Measurements from ENCODE around the gene CAMKMT. TPM values are rescaled to one million over a fixed set of nuclear protein-coding genes. Genes with fewer than 3 reads are reported as not detected.

Gene CAMKMT
- total RNA-seq, 2 experiments from 2014 or later: 12.1 to 14.1 TPM

- intact Hi-C loops (cut with micrococcal nuclease): no loop called here
- peaks cover 3% of the 10 kb centered on the region for H3K27me3 Mint-ChIP-seq
- CTCF ChIA-PET: no interaction called here
- DNase-seq (no peak), ATAC-seq (no peak)
- no peaks in the 10 kb centered on the region for H3K36me3 Mint-ChIP-seq (ENCODE audit: low read depth)
- H3K4me3 Mint-ChIP-seq: no peak overlapping the region
- TF ChIP-seq CTCF (IDR thresholded peaks at IDR 0.05): no peak
- no peaks in the 10 kb centered on the region for H3K9me3 Mint-ChIP-seq
- H3K4me1 Mint-ChIP-seq (ENCODE audit: low read depth): peaks cover 5% of the 10 kb centered on the region
- POLR2A ChIA-PET: no interaction called here
- no peak overlapping the region for H3K27ac Mint-ChIP-seq
Observed at GRCh38 chr2:44772669-44773378, 411.1 kb downstream of the CAMKMT start.

GRCh38 chr2:44774826-44775492 lies 413.2 kb downstream of the CAMKMT start:
- ChIA-PET CTCF (no interaction called here), POLR2A (no interaction called here)
- Mint-ChIP-seq H3K9me3 (no peaks in the 10 kb centered on the region), H3K27me3 (no peaks in the 10 kb centered on the region), H3K4me3 (no peak overlapping the region), H3K27ac (no peak overlapping the region), H3K4me1 (ENCODE audit: low read depth) (peaks cover 10% of the 10 kb centered on the region), H3K36me3 (ENCODE audit: low read depth) (peaks cover 7% of the 10 kb centered on the region)
- TF ChIP-seq CTCF (IDR thresholded peaks at IDR 0.05): no peak
- intact Hi-C loops (cut with micrococcal nuclease): no loop called here
- DNase-seq (no peak), ATAC-seq (no peak)

- CTCF ChIA-PET: interaction anchor here (1.5 kb wide), 1 partner anchor 297 kb away, joined by 3 read pairs; no protein-coding TSS in a partner anchor
- DNase-seq: no peak
- no peak for ATAC-seq
- Mint-ChIP-seq H3K36me3 (ENCODE audit: low read depth) (peaks cover 9% of the 10 kb centered on the region), H3K27ac (no peak overlapping the region), H3K27me3 (no peaks in the 10 kb centered on the region), H3K9me3 (no peaks in the 10 kb centered on the region), H3K4me1 (ENCODE audit: low read depth) (peaks cover 10% of the 10 kb centered on the region), H3K4me3 (no peak overlapping the region)
- POLR2A ChIA-PET: no interaction called here
- intact Hi-C loops (cut with micrococcal nuclease): no loop called here
- TF ChIP-seq CTCF (IDR thresholded peaks at IDR 0.05): no peak
Observed at GRCh38 chr2:44777036-44777435, 415.3 kb downstream of the CAMKMT start.

GRCh38 chr2:44777537-44777936 lies 415.8 kb downstream of the CAMKMT start:
- Mint-ChIP-seq H3K27ac (no peak overlapping the region), H3K9me3 (no peaks in the 10 kb centered on the region), H3K4me3 (no peak overlapping the region), H3K4me1 (ENCODE audit: low read depth) (peaks cover 10% of the 10 kb centered on the region), H3K27me3 (no peaks in the 10 kb centered on the region), H3K36me3 (ENCODE audit: low read depth) (peaks cover 9% of the 10 kb centered on the region)
- TF ChIP-seq CTCF (IDR thresholded peaks at IDR 0.05): no peak
- peak; percentile 54 for DNase-seq
- ChIA-PET CTCF (interaction anchor here (1.5 kb wide), 1 partner anchor 298 kb away, joined by 3 read pairs; no protein-coding TSS in a partner anchor), POLR2A (no interaction called here)
- ATAC-seq: peak; percentile 34
- intact Hi-C loops (cut with micrococcal nuclease): no loop called here

- DNase-seq (no peak), ATAC-seq (no peak)
- Mint-ChIP-seq H3K9me3 (no peaks in the 10 kb centered on the region), H3K4me3 (no peak overlapping the region), H3K27me3 (no peaks in the 10 kb centered on the region), H3K27ac (no peak overlapping the region), H3K4me1 (ENCODE audit: low read depth) (peaks cover 10% of the 10 kb centered on the region), H3K36me3 (ENCODE audit: low read depth) (peaks cover 9% of the 10 kb centered on the region)
- ChIA-PET POLR2A (no interaction called here), CTCF (interaction anchor here (1.1 to 1.5 kb wide), 2 partner anchors 298 to 386 kb away, joined by 3 read pairs; no protein-coding TSS in a partner anchor)
- no peak for TF ChIP-seq CTCF (IDR thresholded peaks at IDR 0.05)
- intact Hi-C loops (cut with micrococcal nuclease): no loop called here
Observed at GRCh38 chr2:44778221-44778654, 416.5 kb downstream of the CAMKMT start.

All from activated CD8-positive, alpha-beta T cell treated with anti-CD3 and anti-CD28 coated beads for 36 hours (primary cell).